Stimulated activated CD8-positive, alpha-beta memory T cell treated with anti-CD3 and anti-CD28 coated beads, Interleukin-15, amount 100 ng/mL, for 24 hours (primary cell): Measurements from ENCODE around the gene RPS6KA1.
"Not testable (repeated sequence)": the region's sequence is repeated elsewhere in the genome, so short reads cannot be mapped to it uniquely, and the experiment has no call there.

Source experiments
- DNase-seq: peaks from one replicate; pipeline ENCODE4 v3.0.0-alpha.2; 2020; ENCODE audit warnings: low read depth

Gene RPS6KA1

DNA sequence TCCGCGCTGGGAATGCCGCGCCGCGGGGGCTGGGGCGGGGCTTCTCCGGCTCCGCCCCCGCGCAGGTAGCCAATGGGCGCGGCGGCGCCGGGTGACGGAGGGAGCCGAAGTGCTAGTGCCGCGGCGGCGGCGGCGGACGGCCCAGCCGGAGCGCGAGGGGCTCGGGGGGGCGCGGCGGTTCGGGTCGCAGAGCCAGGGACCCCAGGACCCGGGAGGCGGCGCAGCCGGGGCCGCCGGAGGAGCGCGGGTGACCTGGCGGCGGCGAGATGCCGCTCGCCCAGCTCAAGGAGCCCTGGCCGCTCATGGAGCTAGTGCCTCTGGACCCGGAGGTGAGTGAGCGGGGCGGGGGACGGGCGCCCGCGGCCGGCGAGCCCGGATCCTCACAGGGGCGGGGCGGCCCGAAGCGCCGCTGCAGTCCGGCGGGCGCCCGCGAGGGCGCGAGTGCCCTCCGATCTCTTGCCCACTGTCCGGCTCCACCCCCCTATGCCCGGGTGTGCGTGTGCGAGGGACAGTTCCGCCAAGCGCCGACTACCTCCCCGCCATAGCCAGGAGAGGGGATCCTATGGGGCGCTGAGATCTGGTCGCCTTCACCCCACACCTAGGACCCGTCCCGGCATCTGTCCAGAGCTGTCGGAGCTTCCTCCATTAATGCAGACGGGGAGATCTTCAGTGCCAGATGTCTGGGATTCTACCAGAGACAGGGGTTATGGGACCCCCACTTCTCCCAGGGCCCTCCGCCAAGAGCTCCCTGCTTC lies at the start of gene RPS6KA1:
Gene RPS6KA1 (plus strand): TSS at position 107 of the 755 bp plus-strand sequence. CDS start 160 bp downstream, at position 267.
- DNase-seq, result peak; percentile 38

DNA sequence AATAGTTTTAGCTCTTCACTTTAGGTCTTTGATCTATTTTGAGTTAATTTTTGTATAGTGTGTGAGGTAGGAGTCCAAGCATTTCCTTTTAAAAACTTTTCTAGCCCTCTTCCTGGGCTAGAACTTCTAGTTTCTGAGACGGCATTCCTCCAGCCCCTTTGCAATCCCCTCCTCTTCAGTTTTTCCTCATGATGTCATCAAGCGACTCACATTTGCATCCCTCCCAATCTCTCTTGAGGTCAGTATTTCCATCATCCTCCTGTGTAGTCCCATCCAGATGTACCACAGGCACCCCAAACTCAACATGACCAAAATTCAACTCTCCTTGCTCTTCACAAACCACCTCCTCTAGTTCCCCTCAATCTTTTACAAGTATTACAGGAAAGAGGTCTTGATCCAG lies 46.6 kb upstream of the RPS6KA1 start:
- DNase-seq, result no peak

GRCh38 chr1:26483980-26484379 lies 45.6 kb upstream of the RPS6KA1 start:
- DNase-seq, result no peak

- no peak for DNase-seq
Observed at GRCh38 chr1:26490155-26490554, 39.4 kb upstream of the RPS6KA1 start.

DNA sequence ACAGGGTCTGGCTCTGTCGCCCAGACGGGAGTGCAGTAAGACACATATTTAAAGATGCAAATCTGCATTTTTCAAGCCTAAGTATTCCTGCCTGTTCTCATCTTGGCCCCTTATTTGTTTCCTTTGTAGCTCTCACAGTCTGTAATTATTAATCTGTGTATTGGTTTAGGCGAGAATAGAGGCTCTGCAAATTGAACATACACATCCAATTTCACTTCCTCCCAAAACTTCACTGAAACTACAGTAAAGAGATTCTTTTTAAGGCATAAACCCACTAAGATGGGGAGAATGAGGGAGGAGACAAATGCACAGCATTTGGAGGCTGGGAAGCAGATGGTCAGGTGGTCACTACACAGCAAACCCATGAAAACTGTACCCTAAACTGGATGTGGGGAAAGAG lies 36.3 kb upstream of the RPS6KA1 start:
- DNase-seq, result no peak

DNA sequence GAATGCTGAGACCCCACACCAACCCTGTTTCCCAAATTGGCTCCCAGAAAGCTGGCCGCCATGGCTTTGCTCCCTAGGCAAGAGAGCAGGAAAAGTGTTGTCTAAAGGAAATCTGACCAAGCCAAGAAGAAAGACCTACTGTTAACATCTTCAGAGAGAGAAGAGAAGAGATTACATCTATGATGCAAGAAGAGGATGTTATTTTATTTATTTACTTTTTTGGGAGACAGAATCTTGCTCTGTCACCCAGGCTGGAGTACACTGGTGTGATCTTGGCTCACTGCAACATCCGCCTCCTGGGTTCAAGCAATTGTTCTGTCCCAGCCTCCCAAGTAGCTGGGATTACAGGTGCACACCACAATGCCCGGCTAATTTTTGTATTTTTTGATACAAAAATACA lies 35.6 kb upstream of the RPS6KA1 start:
- DNase-seq, result no peak

GRCh38 chr1:26496861-26497260 lies 32.7 kb upstream of the RPS6KA1 start:
- DNase-seq, result no peak

GRCh38 chr1:26498894-26499293 lies 30.7 kb upstream of the RPS6KA1 start:
- DNase-seq, result no peak

DNA sequence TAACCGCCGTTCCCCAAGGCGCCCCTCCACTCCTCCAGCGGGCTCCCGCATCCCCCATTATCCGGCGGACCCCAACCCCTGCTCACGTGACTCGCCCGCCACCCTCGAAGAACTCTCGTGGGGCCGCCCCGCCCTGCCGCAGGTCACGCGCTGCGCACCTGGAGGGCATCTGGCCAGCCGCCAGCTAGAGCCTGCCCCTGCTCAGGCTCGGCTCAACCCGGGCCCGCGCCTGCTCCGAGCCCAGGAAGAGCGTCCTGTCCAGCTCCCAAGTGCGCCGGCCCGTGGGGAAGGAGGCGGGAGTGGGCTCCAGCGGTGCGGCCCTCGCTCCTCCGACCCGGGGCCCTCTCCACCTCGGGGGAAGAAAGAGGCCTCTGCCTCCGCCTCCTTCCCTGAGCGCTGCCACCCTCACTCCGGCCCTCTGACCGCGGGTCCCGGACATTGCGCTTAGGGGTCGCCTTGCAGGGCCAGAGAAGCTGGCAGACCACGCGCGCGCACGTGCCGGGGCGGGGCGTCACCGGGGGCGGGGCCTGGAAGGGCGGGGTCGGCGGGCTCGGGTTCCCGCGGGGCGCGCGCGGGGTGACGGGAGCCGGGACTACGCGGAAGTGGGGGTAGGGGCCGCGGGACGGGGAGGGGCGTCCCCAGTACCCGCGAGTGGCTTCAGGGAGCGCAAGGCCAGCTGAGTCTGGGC lies 28.9 kb upstream of the RPS6KA1 start:
- DNase-seq, result peak; percentile 97

GRCh38 chr1:26510711-26511110 lies 18.9 kb upstream of the RPS6KA1 start:
- DNase-seq, result not testable (repeated sequence)

GRCh38 chr1:26515836-26516235 lies 13.7 kb upstream of the RPS6KA1 start:
- not testable (repeated sequence) for DNase-seq

DNA sequence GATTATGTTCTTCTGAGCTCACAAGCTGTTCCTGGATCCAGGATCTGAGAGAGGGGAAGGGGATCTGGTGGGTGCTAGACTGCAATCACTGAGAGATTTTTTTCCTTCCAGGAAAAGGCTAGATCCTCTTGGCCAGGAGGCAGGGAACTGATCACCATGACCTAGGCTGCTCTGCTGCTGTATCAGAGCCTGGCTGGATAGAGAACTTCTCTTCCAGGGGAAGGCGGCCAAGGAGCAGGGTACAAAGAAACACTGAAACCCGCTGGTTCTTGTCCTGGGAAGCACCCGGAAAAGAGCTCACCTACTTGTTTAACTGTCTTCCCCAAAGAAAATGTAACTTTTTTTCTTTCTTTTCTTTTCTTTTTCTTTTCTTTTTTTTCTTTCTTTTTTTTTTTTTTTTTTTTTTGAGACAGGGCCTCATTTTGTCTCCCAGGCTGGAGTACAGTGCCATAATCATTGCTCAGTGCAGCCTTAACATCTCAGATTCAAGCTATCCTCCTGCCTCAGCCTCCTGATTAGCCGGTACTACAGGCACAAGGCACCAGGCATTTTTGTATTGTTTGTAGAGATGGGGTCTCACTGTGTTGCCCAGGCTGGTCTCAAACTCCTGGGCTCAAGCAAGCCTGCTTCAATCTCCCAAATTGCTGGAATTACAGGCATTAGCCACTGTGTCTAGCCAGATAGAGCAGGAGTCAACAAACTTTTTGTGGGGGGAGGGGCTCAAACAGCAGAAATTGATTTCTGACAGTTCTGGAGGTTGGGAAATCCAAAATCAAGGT lies 12.4 kb upstream of the RPS6KA1 start:
- no peak for DNase-seq

DNA sequence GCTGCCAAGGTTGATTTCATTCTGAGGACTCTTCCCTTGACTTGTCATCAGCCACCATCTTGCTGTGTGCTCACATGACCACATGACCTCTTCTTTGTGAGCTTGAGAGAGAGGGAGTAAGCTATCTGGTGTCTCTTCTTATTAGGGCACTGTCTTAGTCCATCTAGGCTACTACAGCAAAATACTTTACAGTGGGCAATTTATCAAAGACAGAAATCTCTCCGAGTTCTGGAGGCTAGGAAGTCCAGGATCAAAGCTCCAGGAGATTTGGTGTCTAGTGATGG lies 11.9 kb upstream of the RPS6KA1 start:
- no peak for DNase-seq

- DNase-seq, result no peak
Observed at GRCh38 chr1:26518355-26518754, 11.2 kb upstream of the RPS6KA1 start.

DNA sequence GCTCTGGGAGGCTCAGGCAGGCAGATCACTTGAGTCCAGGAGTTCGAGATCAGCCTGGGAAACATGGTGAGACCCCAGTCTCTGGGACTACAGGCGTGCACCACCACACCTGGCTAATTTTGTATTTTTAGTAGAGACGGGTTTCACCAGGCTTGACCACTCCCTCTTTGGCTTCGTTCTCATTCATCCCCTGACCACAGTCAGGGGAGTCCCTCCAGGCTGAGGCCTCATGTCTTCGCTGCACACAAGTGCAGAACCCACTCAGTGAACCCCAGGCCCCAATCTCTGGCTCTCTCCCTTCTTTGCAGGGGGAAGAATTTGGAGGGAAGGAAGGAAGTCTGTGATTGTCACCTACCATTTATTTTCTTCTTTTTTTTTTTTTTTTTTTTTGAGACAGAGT lies 9.2 kb upstream of the RPS6KA1 start:
- DNase-seq, result no peak

- no peak for DNase-seq
Observed at GRCh38 chr1:26521669-26522030, 7.9 kb upstream of the RPS6KA1 start.

DNA sequence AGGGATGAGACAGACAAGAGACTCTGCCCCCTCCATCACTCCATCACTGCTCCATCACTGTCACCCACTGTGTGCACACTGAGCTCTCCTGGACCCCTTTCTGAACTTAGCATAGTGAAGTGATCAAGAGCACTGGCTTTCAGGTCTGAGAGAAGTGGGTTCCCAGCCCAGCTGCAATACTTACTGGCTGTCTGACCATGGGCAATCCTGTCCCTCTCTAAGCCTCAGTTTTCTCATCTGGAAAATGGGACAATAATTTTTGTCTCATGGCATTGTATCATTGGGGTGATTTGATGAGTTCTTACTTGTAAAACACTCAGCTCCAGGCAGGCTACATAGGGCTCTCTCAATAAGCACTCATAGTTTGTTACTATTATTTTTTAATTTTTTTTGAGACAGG lies 7.5 kb upstream of the RPS6KA1 start:
- DNase-seq, result no peak

DNA sequence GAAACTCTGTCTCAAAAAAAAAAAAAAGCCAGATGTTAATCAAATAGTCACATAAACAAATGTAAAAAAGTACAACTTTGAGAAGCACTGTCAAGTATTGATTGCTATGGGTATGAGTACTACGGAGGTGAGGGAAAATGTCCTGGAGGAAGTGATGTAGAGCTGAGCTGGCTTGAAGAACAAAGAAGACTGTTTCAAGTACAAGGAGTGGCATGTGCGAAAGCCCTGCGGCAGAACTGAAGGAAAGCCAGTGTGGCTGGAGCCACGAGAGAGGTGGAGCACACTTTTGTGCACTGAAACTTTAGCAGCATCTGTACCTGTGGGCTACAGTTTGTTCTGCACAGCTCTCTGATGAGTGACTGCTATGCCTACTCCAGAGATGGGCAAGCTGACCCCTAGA lies 5.4 kb upstream of the RPS6KA1 start:
- no peak for DNase-seq

- no peak for DNase-seq
Observed at GRCh38 chr1:26526287-26526686, 3.3 kb upstream of the RPS6KA1 start.

GRCh38 chr1:26529405-26529654 lies 231 bp upstream of the RPS6KA1 start:
- no peak for DNase-seq

DNA sequence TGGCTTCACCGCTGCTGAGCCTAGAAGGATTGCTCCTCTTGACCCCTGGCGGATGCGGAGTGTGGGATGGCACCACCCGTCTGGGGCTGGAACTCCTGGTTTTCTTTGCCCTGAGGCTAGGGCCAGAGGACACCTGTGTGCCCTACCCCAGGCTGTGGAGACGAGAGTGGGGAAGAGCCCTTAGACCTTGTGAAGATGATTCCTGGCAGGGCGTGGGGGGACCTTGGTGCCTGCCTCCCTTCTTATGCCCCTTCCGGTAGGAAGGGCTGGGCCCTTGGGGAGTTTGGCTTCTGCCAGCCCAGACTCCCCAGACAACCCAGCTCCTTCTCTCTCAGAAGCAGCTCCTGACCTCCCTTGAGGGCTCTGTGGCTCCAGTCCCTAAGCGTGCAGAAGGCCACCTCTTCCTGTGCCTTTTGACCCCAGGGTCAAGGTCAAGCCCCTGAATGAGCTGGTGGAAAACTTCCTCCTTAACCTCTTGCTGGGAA lies 891 bp downstream of the RPS6KA1 start:
- no peak for DNase-seq

GRCh38 chr1:26530895-26531598 lies 1.5 kb downstream of the RPS6KA1 start:
- no peak for DNase-seq

- DNase-seq, result no peak
Observed at GRCh38 chr1:26531651-26532131, 2.1 kb downstream of the RPS6KA1 start.
